Mucosa of descending colon (tissue), 3 donors: ENCODE measurements around the gene PCSK6. TPM values are rescaled to one million over a fixed set of nuclear protein-coding genes. Genes with fewer than 3 reads are reported as not detected.
A peak's percentile ranks its signal among the peaks of the same experiment; 100 is the strongest.

ENCODE experiments used
- ATAC-seq: fragments of 200-7000 bp; cut with Tn5 transposase; one replicate; pipeline ENCODE4 v1.9.1; 2020; ENCODE audit warnings: mild to moderate bottlenecking, moderate library complexity
- DNase-seq, 3 donors: peaks; one replicate each; pipeline ENCODE4 v3.0.0-alpha.2; 2020
- H3K36me3 ChIP-seq: fragments of 200-600 bp; one replicate; pipeline ENCODE4 v1.8.0; 2021; ENCODE audit warnings: low read depth, mild to moderate bottlenecking
- H3K4me1 ChIP-seq: fragments of 200-600 bp; one replicate; pipeline ENCODE4 v1.8.0; 2021; ENCODE audit warnings: low read depth, mild to moderate bottlenecking
- H3K4me3 ChIP-seq: fragments of 200-600 bp; one replicate; pipeline ENCODE4 v1.8.0; 2021; ENCODE audit warnings: mild to moderate bottlenecking
- H3K9me3 ChIP-seq: fragments of 200-600 bp; one replicate; pipeline ENCODE4 v1.8.0; 2021; ENCODE audit warnings: mild to moderate bottlenecking
- intact Hi-C, 2 donors: fragments of 100-400 bp; cut with DNase I in 1 of 2; cut with micrococcal nuclease in 1 of 2; formaldehyde crosslinking; loops; one replicate each; pipeline versions ENCODE4 v1.11.0 to v1.11.1; 2022; cut with DNase I, micrococcal nuclease
- total RNA-seq, 3 donors: library from RNA; stranded (reverse); fragmentation: NEBNext Ultra II Directional in 2 of 3; extraction: Animal tissue kit (Norgen Biotek cat#: 25700) in 2 of 3; gene quantifications; one replicate each; pipeline versions ENCODE4 v1.2.1 to v1.2.4, GENCODE V29; 2021 to 2023
- TF ChIP-seq, protein P1 (sequence below): fragments of 200-600 bp; IDR thresholded peaks from one replicate; pipeline ENCODE4 v1.8.0; 2022; ENCODE audit warnings: antibody characterized with exemption, mild to moderate bottlenecking
- donor health status: DM: no; HTN: no; CAD: no; lungs with moderate emphysema.
- donor health status: DM: no; HTN: no; CAD: no.
- donor health status: DM: no; HTN: yes; CAD: no.

Gene PCSK6
- total RNA-seq, 3 donors from 2014 or later = 21.3 to 58.4 (median 30.3) TPM

DNA sequence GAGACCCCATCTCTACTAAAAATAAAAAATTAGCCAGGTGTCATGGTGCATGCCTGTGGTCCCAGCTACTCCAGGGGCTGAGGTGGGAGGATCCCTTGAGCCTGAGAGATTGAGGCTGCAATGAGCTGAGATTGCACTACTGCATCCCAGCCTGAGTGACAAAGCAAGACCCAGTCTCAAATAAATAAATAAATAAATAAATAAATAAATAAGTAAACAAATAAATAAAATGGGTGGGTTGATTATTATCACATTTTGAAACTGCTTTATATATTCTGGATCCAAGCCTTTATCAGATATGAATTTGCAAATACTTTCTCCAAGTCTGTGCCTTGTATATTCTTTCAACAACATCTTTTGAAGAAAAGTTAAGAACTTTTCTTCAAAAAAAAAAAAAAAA lies 22.2 kb upstream of the PCSK6 start:
- DNase-seq (peak in 1 of 3 donors; percentile 0), ATAC-seq (no peak)
- intact Hi-C loops = no loop called here
- Histone ChIP-seq H3K4me3 (no peak overlapping the region), H3K36me3 (no peaks in the 10 kb centered on the region), H3K9me3 (peaks cover 10% of the 10 kb centered on the region), H3K4me1 (no peaks in the 10 kb centered on the region)
- TF ChIP-seq, protein P1, sequence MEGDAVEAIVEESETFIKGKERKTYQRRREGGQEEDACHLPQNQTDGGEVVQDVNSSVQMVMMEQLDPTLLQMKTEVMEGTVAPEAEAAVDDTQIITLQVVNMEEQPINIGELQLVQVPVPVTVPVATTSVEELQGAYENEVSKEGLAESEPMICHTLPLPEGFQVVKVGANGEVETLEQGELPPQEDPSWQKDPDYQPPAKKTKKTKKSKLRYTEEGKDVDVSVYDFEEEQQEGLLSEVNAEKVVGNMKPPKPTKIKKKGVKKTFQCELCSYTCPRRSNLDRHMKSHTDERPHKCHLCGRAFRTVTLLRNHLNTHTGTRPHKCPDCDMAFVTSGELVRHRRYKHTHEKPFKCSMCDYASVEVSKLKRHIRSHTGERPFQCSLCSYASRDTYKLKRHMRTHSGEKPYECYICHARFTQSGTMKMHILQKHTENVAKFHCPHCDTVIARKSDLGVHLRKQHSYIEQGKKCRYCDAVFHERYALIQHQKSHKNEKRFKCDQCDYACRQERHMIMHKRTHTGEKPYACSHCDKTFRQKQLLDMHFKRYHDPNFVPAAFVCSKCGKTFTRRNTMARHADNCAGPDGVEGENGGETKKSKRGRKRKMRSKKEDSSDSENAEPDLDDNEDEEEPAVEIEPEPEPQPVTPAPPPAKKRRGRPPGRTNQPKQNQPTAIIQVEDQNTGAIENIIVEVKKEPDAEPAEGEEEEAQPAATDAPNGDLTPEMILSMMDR = no peak

DNA sequence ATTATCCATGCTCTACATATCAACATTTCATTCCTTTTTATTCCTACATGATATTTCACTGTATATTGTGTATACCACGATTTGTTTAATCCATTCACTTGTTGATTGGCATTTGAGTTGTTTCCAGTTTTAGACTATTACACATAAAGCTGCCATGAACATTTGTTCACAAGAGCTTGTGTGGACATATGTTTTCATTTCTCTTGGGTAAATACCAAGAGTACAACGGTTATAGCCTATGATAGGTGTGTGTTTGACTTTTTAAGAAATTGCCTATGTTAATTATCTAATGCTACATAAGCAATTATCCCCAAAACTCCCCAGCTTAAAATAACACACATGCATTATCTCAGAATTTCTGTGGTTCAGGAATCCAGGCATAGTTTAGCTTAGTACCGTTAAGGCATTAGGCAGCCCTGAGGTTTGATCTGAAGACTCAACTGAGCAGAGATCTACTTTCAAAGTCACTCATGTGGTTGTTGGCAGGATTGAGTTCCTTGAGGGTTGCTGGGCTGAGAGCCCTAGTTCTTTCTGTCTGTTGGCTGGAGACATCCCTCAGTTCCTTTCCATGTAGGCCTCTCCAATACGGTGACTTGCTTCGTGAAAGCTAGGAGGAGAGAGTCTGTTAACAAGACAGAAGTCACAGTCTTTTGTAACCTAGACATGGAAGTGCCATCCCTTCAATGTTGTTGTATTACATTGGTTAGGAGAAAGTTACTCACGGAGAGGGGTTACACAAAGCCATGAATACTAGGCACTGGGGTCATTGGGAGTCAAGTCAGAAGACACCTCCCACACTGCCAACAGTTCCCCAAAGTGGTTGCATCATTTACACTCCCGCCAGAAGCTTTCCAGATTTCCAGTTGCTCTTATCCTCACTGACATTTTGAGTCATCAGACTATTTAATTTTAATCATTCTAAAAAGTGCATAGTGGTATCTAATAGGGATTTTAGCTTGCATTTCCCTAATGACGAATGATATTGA lies 21.0 kb upstream of the PCSK6 start:
- no peaks in the 10 kb centered on the region for H3K36me3 ChIP-seq
- intact Hi-C loops = no loop called here
- ATAC-seq (peak; percentile 43), DNase-seq (peak in 1 of 3 donors; percentile 4)
- H3K9me3 ChIP-seq = peaks cover 1% of the 10 kb centered on the region
- H3K4me3 ChIP-seq = no peak overlapping the region
- no peaks in the 10 kb centered on the region for H3K4me1 ChIP-seq
- TF ChIP-seq, protein P1 = no peak

DNA sequence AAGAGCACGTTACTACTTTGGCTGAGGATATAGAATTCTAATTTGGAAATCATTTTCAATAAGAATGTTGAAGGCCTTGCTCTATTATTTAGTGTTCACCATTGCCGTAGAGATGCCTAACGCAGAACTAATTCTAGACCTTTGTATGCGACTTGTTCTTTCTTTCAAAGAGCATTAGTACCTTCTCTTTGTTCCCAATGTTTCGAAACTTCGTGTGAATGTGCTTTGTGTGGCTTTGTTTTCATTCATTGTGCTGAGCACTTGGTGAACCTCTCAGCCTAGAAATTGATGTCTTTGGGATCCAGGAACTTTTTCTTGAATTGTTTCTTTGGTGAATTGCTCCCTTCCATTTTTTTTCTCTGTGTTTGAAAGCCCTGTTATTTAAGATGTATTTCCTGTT lies 19.8 kb upstream of the PCSK6 start:
- no peak for DNase-seq
- ATAC-seq = no peak
- intact Hi-C loops = no loop called here
- Histone ChIP-seq H3K36me3 (no peaks in the 10 kb centered on the region), H3K4me3 (no peak overlapping the region), H3K4me1 (no peaks in the 10 kb centered on the region), H3K9me3 (no peaks in the 10 kb centered on the region)
- TF ChIP-seq, protein P1 = no peak

DNA sequence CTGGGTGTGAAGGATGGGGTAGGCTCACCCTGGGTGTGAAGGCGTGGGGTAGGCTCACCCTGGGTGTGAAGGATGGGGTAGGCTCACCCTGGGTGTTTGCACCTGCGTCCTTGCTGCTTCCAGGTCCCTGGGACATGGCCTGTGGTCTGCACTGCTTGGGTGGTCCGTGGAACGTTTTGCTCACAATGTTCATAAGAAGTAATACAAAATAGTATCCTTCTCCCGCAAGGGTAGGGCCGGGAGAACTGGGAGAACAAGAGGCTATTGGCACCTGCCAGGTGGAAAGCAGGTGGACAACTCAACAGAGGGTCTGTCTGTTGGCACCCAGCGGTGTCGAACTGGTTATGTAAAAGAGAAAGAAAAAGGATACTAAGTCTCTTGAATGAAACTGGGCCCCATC lies 17.0 kb upstream of the PCSK6 start:
- no peaks in the 10 kb centered on the region for H3K9me3 ChIP-seq
- H3K4me1 ChIP-seq = peaks cover 6% of the 10 kb centered on the region
- DNase-seq (no peak), ATAC-seq (no peak)
- intact Hi-C loops = no loop called here
- H3K36me3 ChIP-seq = no peaks in the 10 kb centered on the region
- no peak overlapping the region for H3K4me3 ChIP-seq
- TF ChIP-seq, protein P1 = no peak

DNA sequence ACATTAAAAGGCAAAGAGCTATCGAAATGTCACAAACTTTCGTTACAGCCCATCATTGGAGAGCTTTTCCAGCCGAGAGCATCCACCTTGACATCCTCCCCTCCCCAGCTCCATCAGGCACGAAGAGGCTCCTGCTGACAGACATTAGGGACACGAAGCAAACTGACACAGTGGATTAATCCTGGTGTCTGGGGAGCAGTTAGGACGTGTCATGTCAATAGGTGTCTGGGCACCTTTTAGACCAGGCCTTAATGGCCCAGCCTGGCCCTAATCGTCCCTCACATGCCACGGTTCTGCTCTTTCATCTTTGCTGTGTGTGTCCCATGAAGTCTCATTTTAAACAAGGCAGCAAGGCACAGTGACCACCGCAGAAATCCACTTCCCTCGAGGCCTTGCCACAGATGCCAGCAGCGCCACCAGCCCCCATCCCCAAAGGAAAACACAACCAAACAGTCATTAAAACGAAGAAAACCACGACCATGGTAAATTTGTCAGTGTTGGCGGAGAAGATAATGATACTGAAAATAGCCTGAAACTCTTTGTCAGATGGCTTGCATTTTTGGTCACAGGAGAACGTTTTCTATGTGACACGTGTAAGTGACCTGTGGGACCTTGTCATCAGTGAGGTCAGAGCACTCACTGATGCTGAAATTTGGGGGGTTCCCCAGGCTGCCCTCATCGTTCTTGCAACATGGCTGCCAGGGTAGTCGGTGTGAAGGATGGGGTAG lies 16.3 kb upstream of the PCSK6 start:
- intact Hi-C loops = no loop called here
- TF ChIP-seq, protein P1 = no peak
- H3K4me1 ChIP-seq = peaks cover 12% of the 10 kb centered on the region
- H3K9me3 ChIP-seq = no peaks in the 10 kb centered on the region
- no peak overlapping the region for H3K4me3 ChIP-seq
- ATAC-seq (no peak), DNase-seq (no peak)
- H3K36me3 ChIP-seq = no peaks in the 10 kb centered on the region
